ENCODE data around the gene OR2J3.
"Not testable (repeated sequence)": the region's sequence is repeated elsewhere in the genome, so short reads cannot be mapped to it uniquely, and the experiment has no call there.

OR2J3 gene

GRCh38 chr6:29131691-29132090, 23.8 kb downstream of the OR2J3 start:
- DNase-seq (ENCODE audit: low read depth), result no peak

GRCh38 chr6:29137724-29138123, 29.9 kb downstream of the OR2J3 start:
- TF ChIP-seq CTCF (IDR thresholded peaks at IDR 0.05; ENCODE audit: insufficient read depth, low read depth, low read length, missing control alignments), result no peak

More at GRCh38 chr6:29131691-29132090, 23.8 kb downstream of the OR2J3 start:
- no peak overlapping the region for H3K4me3 ChIP-seq (ENCODE audit: low read depth, low read length)
- TF ChIP-seq CTCF (IDR thresholded peaks at IDR 0.05; ENCODE audit: insufficient read depth, low read depth, low read length, missing control alignments), result no peak

GRCh38 chr6:29141606-29142005, 33.7 kb downstream of the OR2J3 start:
- H3K4me3 ChIP-seq (ENCODE audit: low read depth, low read length), result no peak overlapping the region
- no peak for TF ChIP-seq CTCF (IDR thresholded peaks at IDR 0.05; ENCODE audit: insufficient read depth, low read depth, low read length, missing control alignments)
- no peak for DNase-seq (ENCODE audit: low read depth)

More at GRCh38 chr6:29137724-29138123, 29.9 kb downstream of the OR2J3 start:
- no peak overlapping the region for H3K4me3 ChIP-seq (ENCODE audit: low read depth, low read length)
- no peak for DNase-seq (ENCODE audit: low read depth)

GRCh38 chr6:29142309-29142708, 34.5 kb downstream of the OR2J3 start:
- no peak for TF ChIP-seq CTCF (IDR thresholded peaks at IDR 0.05; ENCODE audit: insufficient read depth, low read depth, low read length, missing control alignments)
- DNase-seq (ENCODE audit: low read depth), result no peak
- no peak overlapping the region for H3K4me3 ChIP-seq (ENCODE audit: low read depth, low read length)

- DNase-seq (ENCODE audit: low read depth), result no peak
- no peak overlapping the region for H3K4me3 ChIP-seq (ENCODE audit: low read depth, low read length)
- TF ChIP-seq CTCF (IDR thresholded peaks at IDR 0.05; ENCODE audit: insufficient read depth, low read depth, low read length, missing control alignments), result no peak
Measured at GRCh38 chr6:29146179-29146578, 38.3 kb downstream of the OR2J3 start.

- no peak overlapping the region for H3K4me3 ChIP-seq (ENCODE audit: low read depth, low read length)
- DNase-seq (ENCODE audit: low read depth), result no peak
- TF ChIP-seq CTCF (IDR thresholded peaks at IDR 0.05; ENCODE audit: insufficient read depth, low read depth, low read length, missing control alignments), result no peak
Measured at GRCh38 chr6:29147074-29147473, 39.2 kb downstream of the OR2J3 start.

- not testable (repeated sequence) for H3K4me3 ChIP-seq (ENCODE audit: low read depth, low read length); DNase-seq (ENCODE audit: low read depth)
Measured at GRCh38 chr6:29149444-29149843, 41.6 kb downstream of the OR2J3 start.
